ENCODE results near the gene SEPTIN6. TPM values are rescaled to one million over a fixed set of nuclear protein-coding genes. Genes with fewer than 3 reads are reported as not detected.

Gene SEPTIN6
- total and polyA plus RNA-seq, 7 donors: 2.2 to 3.8 (median 2.9) TPM

GRCh38 chrX:119659522-119659921 lies 33.4 kb downstream of the SEPTIN6 start:
- H3K4me3 ChIP-seq: no peak overlapping the region
- no peaks in the 10 kb centered on the region for H3K9me3 ChIP-seq
- TF ChIP-seq CTCF (IDR thresholded peaks at IDR 0.05): no peak
- intact Hi-C loops (cut with DNase I): no loop called here
- DNase-seq: no peak
- H3K36me3 ChIP-seq (ENCODE audit: insufficient read depth in 1 of 2, low read depth in 1 of 2): no peaks in the 10 kb centered on the region
- H3K27me3 ChIP-seq (ENCODE audit: insufficient read depth in 3 of 3, low read length in 2 of 3): no peaks in the 10 kb centered on the region
- ATAC-seq: no peak
- no peak overlapping the region for H3K27ac ChIP-seq
- no peaks in the 10 kb centered on the region for H3K4me1 ChIP-seq

- no peak for TF ChIP-seq CTCF (IDR thresholded peaks at IDR 0.05)
- Histone ChIP-seq H3K27ac (no peak overlapping the region), H3K36me3 (ENCODE audit: insufficient read depth in 1 of 2, low read depth in 1 of 2) (no peaks in the 10 kb centered on the region), H3K4me1 (no peaks in the 10 kb centered on the region), H3K4me3 (no peak overlapping the region), H3K27me3 (ENCODE audit: insufficient read depth in 3 of 3, low read length in 2 of 3) (no peaks in the 10 kb centered on the region), H3K9me3 (no peaks in the 10 kb centered on the region)
- intact Hi-C loops (cut with DNase I): no loop called here
- ATAC-seq (no peak), DNase-seq (peak in 1 of 2 donors; percentile 29)
- WGBS, 3 donors: 55 to 67% (median 63%) methylated on average over 6 of the region's 6 CpGs
These were observed 37.8 kb downstream of the SEPTIN6 start for GRCh38 chrX:119655125-119655524.

- 57 to 69% (median 61%) methylated on average over 8 of the region's 8 CpGs for WGBS, 3 donors
- Histone ChIP-seq H3K9me3 (no peaks in the 10 kb centered on the region), H3K4me1 (no peaks in the 10 kb centered on the region), H3K36me3 (ENCODE audit: insufficient read depth in 1 of 2, low read depth in 1 of 2) (no peaks in the 10 kb centered on the region), H3K4me3 (no peak overlapping the region), H3K27ac (no peak overlapping the region), H3K27me3 (ENCODE audit: insufficient read depth in 3 of 3, low read length in 2 of 3) (no peaks in the 10 kb centered on the region)
- peak in 3 of 4 donors; percentile 19 to 56 (median 43) for ATAC-seq
- peak; percentile 39 to 65 for DNase-seq
- intact Hi-C loops (cut with DNase I): no loop called here
- no peak for TF ChIP-seq CTCF (IDR thresholded peaks at IDR 0.05)
These were observed 38.8 kb downstream of the SEPTIN6 start for GRCh38 chrX:119654112-119654531.

- H3K27me3 ChIP-seq (ENCODE audit: insufficient read depth in 3 of 3, low read length in 2 of 3): no peaks in the 10 kb centered on the region
- no peaks in the 10 kb centered on the region for H3K4me1 ChIP-seq
- no peak for TF ChIP-seq CTCF (IDR thresholded peaks at IDR 0.05)
- H3K27ac ChIP-seq: no peak overlapping the region
- no peak for DNase-seq
- 72 to 91% (median 83%) methylated on average over 6 of the region's 6 CpGs for WGBS, 3 donors
- intact Hi-C loops (cut with DNase I): no loop called here
- no peaks in the 10 kb centered on the region for H3K9me3 ChIP-seq
- H3K36me3 ChIP-seq (ENCODE audit: insufficient read depth in 1 of 2, low read depth in 1 of 2): peaks cover 0 to 3% of the 10 kb centered on the region in 2 donors
- no peak for ATAC-seq
- no peak overlapping the region for H3K4me3 ChIP-seq
These were observed 44.6 kb downstream of the SEPTIN6 start for GRCh38 chrX:119648421-119648775.
